Upper lobe of left lung (tissue), 6 donors: Measurements from ENCODE around the gene OGFRL1. TPM values are rescaled to one million over a fixed set of nuclear protein-coding genes. Genes with fewer than 3 reads are reported as not detected.

Source experiments
- ATAC-seq, 2 donors: fragments of 200-7000 bp; cut with Tn5 transposase; one replicate each; pipeline ENCODE4 v1.9.1; 2022; ENCODE audit warnings: mild to moderate bottlenecking in 2 of 2, moderate library complexity in 2 of 2; ENCODE audit not compliant: low FRiP score in 2 of 2
- DNase-seq, 2 donors: peaks; one replicate each; pipeline ENCODE4 v3.0.0-alpha.2; 2019 to 2020
- H3K27ac ChIP-seq, 4 donors: fragments of 200-600 bp; sonication (generic); one replicate each; pipeline ENCODE4 v1.5.1; 2016 to 2019
- H3K27me3 ChIP-seq, 4 donors: fragments of 200-600 bp; sonication (generic); one replicate each; pipeline ENCODE4 v1.5.1; 2017 to 2019
- H3K36me3 ChIP-seq, 4 donors: fragments of 200-600 bp; sonication (generic); one replicate each; pipeline ENCODE4 v1.5.1; 2016 to 2019
- H3K4me1 ChIP-seq, 4 donors: fragments of 200-600 bp; sonication (generic); one replicate each; pipeline ENCODE4 v1.5.1; 2018 to 2019
- H3K4me3 ChIP-seq, 4 donors: fragments of 200-600 bp; sonication (generic); one replicate each; pipeline ENCODE4 v1.5.1; 2017 to 2019; ENCODE audit warnings: mild to moderate bottlenecking in 2 of 4, moderate library complexity in 1 of 4
- H3K9me3 ChIP-seq, 4 donors: fragments of 200-600 bp; sonication (generic); one replicate each; pipeline ENCODE4 v1.5.1; 2018 to 2019
- EP300 ChIP-seq, 4 donors: sonication (generic); formaldehyde crosslinking; IDR thresholded peaks; one replicate each; pipeline ENCODE4 v1.5.1; 2017; ENCODE audit warnings: antibody characterized with exemption in 4 of 4, control low read depth in 2 of 4
- POLR2A ChIP-seq, 4 donors: fragments of 450-650 bp; IDR thresholded peaks; one replicate each; pipeline ENCODE4 v1.5.1; 2016 to 2017; ENCODE audit warnings: antibody characterized with exemption in 4 of 4, mild to moderate bottlenecking in 2 of 4
- POLR2AphosphoS5 ChIP-seq, 2 donors: sonication (generic); formaldehyde crosslinking; IDR thresholded peaks; one replicate each; pipeline ENCODE4 v1.5.1; 2017; ENCODE audit warnings: antibody characterized with exemption in 2 of 2
- WGBS, 2 donors: methylation state at CpG; one replicate each; pipeline ENCODE4 v1.1.5; 2017 to 2018; 5-methylcytosine and 5-hydroxymethylcytosine counted together
- total RNA-seq, 6 donors: library from RNA; depleted of rRNA in 4 of 6; stranded (reverse); fragments of >200 nt in 4 of 6; gene quantifications; one replicate each; pipeline versions ENCODE4 v1.1.0 to v1.2.1, GENCODE V29; 2016 to 2021
- TF ChIP-seq, protein P1 (sequence below), 6 experiments: fragments of 450-650 bp in 4 of 6; fragments of 200-600 bp in 2 of 6; sonication (generic) in 2 of 6; IDR thresholded peaks; one replicate each; pipeline ENCODE4 v1.5.1; 2016 to 2019; ENCODE audit warnings: antibody characterized with exemption in 6 of 6
- donor health status: DM: no; HTN: no; CAD: no; lungs with moderate emphysema.
- donor health status: DM: no; HTN: yes; CAD: no; lungs with severe emphysema.

OGFRL1 gene
- total RNA-seq, 6 donors from 2014 or later = 11.5 to 36.1 (median 22.0) TPM

DNA sequence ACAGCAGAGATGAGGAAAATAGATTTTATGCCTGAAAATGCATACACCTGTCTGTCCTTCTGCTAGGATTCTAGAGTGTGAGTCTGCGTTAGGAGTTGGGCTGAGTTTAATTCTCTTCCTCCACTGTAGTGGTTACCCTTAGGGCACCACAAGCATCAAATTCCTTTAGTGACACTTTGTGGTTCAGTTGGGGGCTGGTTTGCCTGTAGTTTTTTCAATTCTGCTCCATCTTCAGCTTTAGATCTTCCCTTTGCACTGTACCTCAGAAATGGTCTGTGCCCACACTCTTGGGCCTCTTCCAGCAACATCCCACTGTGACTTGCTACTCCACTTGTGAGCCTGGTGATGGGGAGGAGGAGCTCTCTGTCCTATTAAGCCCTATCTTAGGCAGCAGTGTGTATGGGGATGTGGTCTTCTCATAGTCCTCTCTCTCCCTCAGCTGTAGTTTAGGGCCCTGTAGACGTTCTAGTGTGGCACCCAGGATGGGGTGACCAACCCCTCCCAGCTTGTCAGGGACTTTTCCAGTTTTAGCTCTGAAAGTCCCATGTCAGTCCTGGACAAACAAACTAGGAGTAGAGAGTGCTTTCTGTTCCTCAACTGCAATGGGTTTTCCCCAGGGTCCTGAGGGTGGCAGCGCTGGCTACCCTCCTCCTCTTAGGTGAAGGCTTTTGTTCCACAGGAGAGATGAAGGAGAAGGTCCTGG, 19.7 kb upstream of the OGFRL1 start:
- H3K9me3 ChIP-seq = no peaks in the 10 kb centered on the region
- ATAC-seq (no peak), DNase-seq (no peak)
- no peak overlapping the region for H3K4me3 ChIP-seq
- H3K27me3 ChIP-seq = no peaks in the 10 kb centered on the region
- no peak for TF ChIP-seq EP300 (IDR thresholded peaks at IDR 0.05)
- TF ChIP-seq POLR2A (IDR thresholded peaks at IDR 0.05) = no peak
- TF ChIP-seq POLR2AphosphoS5 (IDR thresholded peaks at IDR 0.05) = no peak
- TF ChIP-seq, protein P1, sequence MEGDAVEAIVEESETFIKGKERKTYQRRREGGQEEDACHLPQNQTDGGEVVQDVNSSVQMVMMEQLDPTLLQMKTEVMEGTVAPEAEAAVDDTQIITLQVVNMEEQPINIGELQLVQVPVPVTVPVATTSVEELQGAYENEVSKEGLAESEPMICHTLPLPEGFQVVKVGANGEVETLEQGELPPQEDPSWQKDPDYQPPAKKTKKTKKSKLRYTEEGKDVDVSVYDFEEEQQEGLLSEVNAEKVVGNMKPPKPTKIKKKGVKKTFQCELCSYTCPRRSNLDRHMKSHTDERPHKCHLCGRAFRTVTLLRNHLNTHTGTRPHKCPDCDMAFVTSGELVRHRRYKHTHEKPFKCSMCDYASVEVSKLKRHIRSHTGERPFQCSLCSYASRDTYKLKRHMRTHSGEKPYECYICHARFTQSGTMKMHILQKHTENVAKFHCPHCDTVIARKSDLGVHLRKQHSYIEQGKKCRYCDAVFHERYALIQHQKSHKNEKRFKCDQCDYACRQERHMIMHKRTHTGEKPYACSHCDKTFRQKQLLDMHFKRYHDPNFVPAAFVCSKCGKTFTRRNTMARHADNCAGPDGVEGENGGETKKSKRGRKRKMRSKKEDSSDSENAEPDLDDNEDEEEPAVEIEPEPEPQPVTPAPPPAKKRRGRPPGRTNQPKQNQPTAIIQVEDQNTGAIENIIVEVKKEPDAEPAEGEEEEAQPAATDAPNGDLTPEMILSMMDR (IDR thresholded peaks at IDR 0.05) = no peak
- no peaks in the 10 kb centered on the region for H3K36me3 ChIP-seq
- H3K4me1 ChIP-seq = no peaks in the 10 kb centered on the region
- H3K27ac ChIP-seq = no peak overlapping the region
- WGBS, 2 donors = 60 to 67% methylated on average over 2 to 3 of the region's 3 CpGs

DNA sequence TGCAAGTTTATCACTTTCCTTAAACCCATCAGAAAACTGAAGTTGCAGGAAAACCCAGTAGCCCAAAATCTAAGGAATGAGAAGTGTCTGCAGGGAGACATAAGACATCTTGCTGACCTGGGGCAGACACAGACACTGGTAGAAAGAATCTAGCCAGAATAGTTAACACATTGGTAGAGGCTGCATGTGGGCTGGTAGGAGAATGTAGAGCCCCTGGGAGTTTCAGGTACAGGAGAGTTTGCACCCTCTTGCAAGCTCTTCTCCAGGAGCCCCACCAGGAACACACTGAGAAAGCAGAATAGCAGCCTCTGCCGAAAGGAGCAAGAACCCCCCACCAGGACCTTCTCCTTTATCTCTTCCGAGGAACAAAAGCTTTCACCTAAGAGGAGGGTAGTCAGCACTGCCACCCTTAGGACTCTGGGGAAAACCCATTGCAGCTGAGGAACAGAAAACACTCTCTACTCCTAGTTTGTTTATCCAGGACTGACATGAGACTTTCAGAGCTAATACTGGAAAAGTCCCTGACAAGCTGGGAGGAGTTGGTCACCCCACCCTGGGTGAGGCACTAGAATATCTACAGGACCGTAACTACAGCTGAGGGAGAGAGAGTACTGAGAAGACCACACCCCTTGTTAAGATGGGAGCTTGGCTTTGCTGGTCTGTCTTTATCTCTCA, 10.5 kb upstream of the OGFRL1 start:
- no peaks in the 10 kb centered on the region for H3K4me1 ChIP-seq
- DNase-seq (no peak), ATAC-seq (no peak)
- H3K27me3 ChIP-seq = no peaks in the 10 kb centered on the region
- H3K9me3 ChIP-seq = no peaks in the 10 kb centered on the region
- 64 to 75% methylated on average over 2 to 3 of the region's 3 CpGs for WGBS, 2 donors
- H3K4me3 ChIP-seq = no peak overlapping the region
- no peak overlapping the region for H3K27ac ChIP-seq
- no peaks in the 10 kb centered on the region for H3K36me3 ChIP-seq
- TF ChIP-seq POLR2AphosphoS5 (IDR thresholded peaks at IDR 0.05) = no peak
- TF ChIP-seq, protein P1 (IDR thresholded peaks at IDR 0.05) = no peak
- TF ChIP-seq POLR2A (IDR thresholded peaks at IDR 0.05) = no peak
- TF ChIP-seq EP300 (IDR thresholded peaks at IDR 0.05) = no peak

DNA sequence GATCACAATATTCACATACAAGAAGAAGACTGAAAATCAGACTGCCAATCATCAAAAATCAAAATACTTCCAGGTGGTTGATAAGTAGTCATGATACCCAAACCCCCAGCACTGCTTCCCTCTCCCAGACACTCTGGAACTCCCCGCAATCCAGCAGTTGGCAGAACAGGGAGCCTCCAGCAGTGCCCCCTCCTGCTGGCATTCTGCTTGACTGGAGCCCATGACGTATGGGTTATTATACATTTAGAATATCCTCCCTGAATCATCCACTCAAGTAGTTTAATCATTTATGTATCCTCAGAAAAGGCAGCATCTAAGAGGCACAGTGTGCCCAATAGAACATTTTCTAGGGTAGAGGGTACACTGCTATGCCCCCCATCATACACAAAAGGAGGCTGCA, 9.3 kb upstream of the OGFRL1 start:
- TF ChIP-seq POLR2AphosphoS5 (IDR thresholded peaks at IDR 0.05) (no peak), POLR2A (IDR thresholded peaks at IDR 0.05) (no peak), EP300 (IDR thresholded peaks at IDR 0.05) (no peak)
- TF ChIP-seq, protein P1 (IDR thresholded peaks at IDR 0.05) = no peak
- no peaks in the 10 kb centered on the region for H3K27me3 ChIP-seq
- no peaks in the 10 kb centered on the region for H3K36me3 ChIP-seq
- no peak overlapping the region for H3K27ac ChIP-seq
- ATAC-seq = no peak
- WGBS, 2 donors = 95 to 96% methylated on average over 2 of the region's 2 CpGs
- no peaks in the 10 kb centered on the region for H3K4me1 ChIP-seq
- no peak overlapping the region for H3K4me3 ChIP-seq
- no peaks in the 10 kb centered on the region for H3K9me3 ChIP-seq
- DNase-seq = no peak

DNA sequence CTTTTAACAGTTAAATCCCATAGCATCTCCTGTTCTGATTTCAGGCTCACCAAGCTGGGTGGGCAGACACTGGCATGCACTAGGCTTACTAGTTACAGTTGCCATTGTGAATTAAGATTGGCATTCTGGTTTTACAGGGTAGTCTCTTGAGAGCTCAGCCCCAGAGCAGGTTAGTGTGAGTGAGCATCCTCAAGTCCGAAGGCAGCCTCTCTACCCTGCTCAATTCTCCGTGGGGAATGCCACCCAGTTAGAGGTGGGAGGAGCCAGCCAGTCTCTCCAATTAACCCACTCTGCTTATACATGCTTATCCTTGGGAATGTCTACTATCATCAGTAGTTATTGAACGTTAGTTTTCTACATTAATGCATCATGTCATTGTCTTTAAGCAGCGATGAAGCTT, 8.9 kb upstream of the OGFRL1 start:
- DNase-seq (no peak), ATAC-seq (no peak)
- H3K27me3 ChIP-seq = no peaks in the 10 kb centered on the region
- no peaks in the 10 kb centered on the region for H3K36me3 ChIP-seq
- H3K9me3 ChIP-seq = no peaks in the 10 kb centered on the region
- no peak overlapping the region for H3K4me3 ChIP-seq
- 66 to 78% methylated on average over 4 of the region's 4 CpGs for WGBS, 2 donors
- TF ChIP-seq EP300 (IDR thresholded peaks at IDR 0.05) = no peak
- TF ChIP-seq, protein P1 (IDR thresholded peaks at IDR 0.05) = no peak
- TF ChIP-seq POLR2A (IDR thresholded peaks at IDR 0.05) = no peak
- no peak for TF ChIP-seq POLR2AphosphoS5 (IDR thresholded peaks at IDR 0.05)
- H3K4me1 ChIP-seq = no peaks in the 10 kb centered on the region
- H3K27ac ChIP-seq = no peak overlapping the region
